Panc1 (cell line): ENCODE results near the gene GTPBP4. TPM values are rescaled to one million over a fixed set of nuclear protein-coding genes. Genes with fewer than 3 reads are reported as not detected.

Experiments
- ATAC-seq: fragments of 200-7000 bp; cut with Tn5 transposase; 2 replicates; pipeline ENCODE4 v1.9.1; 2020; ENCODE audit warnings: mild to moderate bottlenecking, moderate library complexity
- BruUV-seq: library from RNA; stranded (reverse); fragments of 400-500 nt; replicated peaks from 2 replicates; lab custom pipeline; 2021; lab: Mats Ljungman, UMichigan
- CTCF ChIA-PET: fragments of 300-600 bp; sonication (Branson Sonifier 250); formaldehyde crosslinking; loops from one replicate; lab custom pipeline; 2022; ENCODE audit warnings: antibody characterized with exemption; lab: Charles Lee
- POLR2A ChIA-PET: fragments of 300-600 bp; sonication (Branson Sonifier 250); formaldehyde crosslinking; loops from one replicate; lab custom pipeline; 2022; ENCODE audit warnings: antibody characterized with exemption; lab: Charles Lee
- DNase-seq: peaks from one replicate; pipeline ENCODE4 v3.0.0-alpha.2; 2010; ENCODE audit warnings: low read depth, low spot score
- H3K27ac ChIP-seq: 2 replicates; pipeline ENCODE4 v1.5.1; 2011; ENCODE audit warnings: mild to moderate bottlenecking, low read length, inconsistent platforms
- H3K27me3 ChIP-seq: fragments of 200-500 bp; sonication (Bioruptor generic); 2 replicates; pipeline ENCODE4 v1.6.0; 2014; ENCODE audit warnings: low read length, inconsistent platforms; ENCODE audit not compliant: control insufficient read depth, insufficient read depth
- H3K36me3 ChIP-seq: fragments of 200-500 bp; sonication (Bioruptor generic); 2 replicates; pipeline ENCODE4 v1.5.1; 2014; ENCODE audit warnings: inconsistent platforms, mild to moderate bottlenecking, low read length, moderate library complexity; ENCODE audit not compliant: control insufficient read depth, insufficient read depth
- H3K4me1 ChIP-seq: 2 replicates; pipeline ENCODE4 v1.5.1; 2011; ENCODE audit warnings: inconsistent platforms, mild to moderate bottlenecking, low read length, moderate library complexity; ENCODE audit not compliant: control insufficient read depth, insufficient read depth
- H3K4me3 ChIP-seq, 2 experiments: 2 replicates each; pipeline ENCODE4 v1.5.1; 2011 to 2012; ENCODE audit warnings: low read depth in 2 of 2, low read length in 2 of 2, mild to moderate bottlenecking in 2 of 2, inconsistent platforms in 1 of 2, moderate library complexity in 1 of 2
- H3K9me3 ChIP-seq: fragments of 200-500 bp; sonication (Bioruptor generic); 2 replicates; pipeline ENCODE4 v1.5.1; 2014; ENCODE audit warnings: low read depth, mild to moderate bottlenecking, inconsistent platforms, low read length, moderate library complexity; ENCODE audit not compliant: control insufficient read depth, insufficient read depth
- CTCF ChIP-seq: fragments of 450-650 bp; IDR thresholded peaks from 2 replicates; pipeline ENCODE4 v1.5.1; 2017; ENCODE audit warnings: mild to moderate bottlenecking
- POLR2AphosphoS5 ChIP-seq: IDR thresholded peaks from 2 replicates; pipeline ENCODE4 v1.6.1; 2012; ENCODE audit warnings: mild to moderate bottlenecking, low read depth, low read length, moderate library complexity
- REST ChIP-seq, 2 experiments: IDR thresholded peaks; 2 replicates each; pipeline ENCODE4 v1.6.1; 2011 to 2012; ENCODE audit warnings: low read depth in 2 of 2, control low read depth in 1 of 2, low read length in 1 of 2, mild to moderate bottlenecking in 1 of 2, moderate library complexity in 1 of 2; ENCODE audit not compliant: insufficient read depth in 1 of 2
- SIN3A ChIP-seq: IDR thresholded peaks from 2 replicates; pipeline ENCODE4 v1.6.1; 2012; ENCODE audit warnings: low read depth, mild to moderate bottlenecking, low read length, moderate library complexity, borderline replicate concordance; ENCODE audit not compliant: insufficient read depth
- TCF7L2 ChIP-seq: IDR thresholded peaks from 2 replicates; pipeline ENCODE4 v1.6.1; 2011; ENCODE audit warnings: mild to moderate bottlenecking, low read depth, low read length, inconsistent platforms
- in situ Hi-C: cut with HindIII; loops from 2 replicates; pipeline ENCODE4 v1.10.0; 2016; ENCODE audit warnings: low sequenced_read_pairs, low pct_unique_long_range_greater_than_20kb
- intact Hi-C: fragments of 100-400 bp; cut with micrococcal nuclease; formaldehyde crosslinking; loops from one replicate; pipeline ENCODE4 v1.10.0; 2022; ENCODE audit not compliant: unreplicated experiment
- total RNA-seq: library from RNA; stranded (reverse); gene quantifications from one replicate; pipeline ENCODE4 v1.2.1, GENCODE V29; 2021; ENCODE audit not compliant: unreplicated experiment

GTPBP4 gene
- total RNA-seq, 1 experiment from 2014 or later, result 79.5 TPM

DNA sequence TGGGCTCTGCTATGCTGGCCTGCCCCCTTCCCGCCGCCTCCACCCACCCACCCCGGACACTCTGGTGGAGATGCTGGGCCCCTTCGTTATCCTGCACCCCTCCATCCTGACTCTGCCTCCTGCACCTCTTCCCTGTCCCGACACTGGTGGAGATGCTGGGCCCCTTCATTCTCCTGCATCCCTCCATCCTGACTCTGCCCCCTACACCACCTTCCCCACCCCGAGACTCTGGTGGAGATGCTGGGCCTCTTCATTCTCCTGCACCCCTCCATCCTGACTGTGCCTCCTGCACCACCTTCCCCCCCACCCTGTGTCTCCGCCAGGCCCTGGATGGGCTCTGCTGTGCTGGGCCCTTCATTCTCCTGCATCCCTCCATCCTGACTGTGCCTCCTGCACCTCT, 22.5 kb downstream of the GTPBP4 start:
- Histone ChIP-seq H3K36me3 (peaks cover 29% of the 10 kb centered on the region), H3K27ac (no peak overlapping the region), H3K4me1 (no peaks in the 10 kb centered on the region), H3K4me3 (no peak overlapping the region), H3K9me3 (no peaks in the 10 kb centered on the region), H3K27me3 (no peaks in the 10 kb centered on the region)
- BruUV-seq, result no TSS peak
- DNase-seq (no peak), ATAC-seq (0 out of 2 replicates have a peak, but pooled peaks have one; percentile 53)
- TF ChIP-seq CTCF, result no peak
- no peak for TF ChIP-seq POLR2AphosphoS5
- TF ChIP-seq SIN3A, result no peak
- ChIA-PET CTCF (no interaction called here), POLR2A (no interaction called here)
- intact Hi-C loops (no loop called here), in situ Hi-C loops (no loop called here)

GRCh38 chr10:1011696-1012095, 23.5 kb downstream of the GTPBP4 start:
- CTCF ChIA-PET, result no interaction called here
- BruUV-seq, result no TSS peak
- H3K4me1 ChIP-seq, result no peaks in the 10 kb centered on the region
- H3K36me3 ChIP-seq, result peaks cover 31% of the 10 kb centered on the region
- intact Hi-C loops (no loop called here), in situ Hi-C loops (no loop called here)
- TF ChIP-seq POLR2AphosphoS5 (no peak), TCF7L2 (no peak), REST (IDR thresholded peaks at IDR 0.05; ENCODE audit: insufficient read depth in 1 of 2, low read depth in 2 of 2, low read length in 1 of 2) (no peak), SIN3A (no peak), CTCF (no peak)
- no peaks in the 10 kb centered on the region for H3K9me3 ChIP-seq
- H3K27ac ChIP-seq, result no peak overlapping the region
- no peaks in the 10 kb centered on the region for H3K27me3 ChIP-seq
- POLR2A ChIA-PET, result no interaction called here
- no peak overlapping the region for H3K4me3 ChIP-seq
- ATAC-seq, result no peak
- no peak for DNase-seq
